NCI-H748 treated with DMSO at 0.1 percent for 48 hours (cell line): ENCODE data around the gene MTURN.

Source experiments
- DNase-seq: peaks from one replicate; lab custom pipeline; 2025; lab: John Stamatoyannopoulos, UW

Gene MTURN

DNA sequence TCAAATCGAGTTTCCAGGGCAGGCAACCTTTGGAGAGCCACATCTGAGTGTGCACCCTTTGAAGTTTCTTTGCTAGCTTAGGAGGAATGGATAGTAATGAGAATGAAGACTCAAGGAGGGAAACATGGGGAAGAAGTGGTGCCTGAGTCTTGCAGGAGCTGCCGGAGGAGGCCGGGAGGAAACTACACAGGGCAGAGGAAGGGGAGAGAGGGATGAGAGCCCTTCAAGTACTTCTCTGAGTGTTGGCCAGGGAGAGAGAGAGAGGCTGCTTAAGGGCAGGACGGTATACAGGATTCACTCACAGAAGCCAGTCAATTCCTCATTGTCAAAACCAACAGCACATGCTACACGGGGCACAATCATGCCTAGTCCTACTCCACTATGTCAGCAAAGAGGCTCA lies 75.2 kb downstream of the MTURN start:
- DNase-seq, result no peak
